GM12878 (cell line): ENCODE measurements around the gene UMAD1. TPM values are rescaled to one million over a fixed set of nuclear protein-coding genes. Genes with fewer than 3 reads are reported as not detected.

ENCODE experiments used
- ATAC-seq: fragments of 200-7000 bp; cut with Tn5 transposase; 3 replicates; pipeline ENCODE4 v1.9.1; 2020; ENCODE audit warnings: mild to moderate bottlenecking, moderate library complexity
- BruUV-seq: library from RNA; stranded (reverse); fragments of 400-500 nt; replicated peaks from 2 replicates; lab custom pipeline; 2021; lab: Mats Ljungman, UMichigan
- CTCF ChIA-PET: fragments of 300-600 bp; sonication (Branson Sonifier 250); formaldehyde crosslinking; extraction: SDS; loops from one replicate; lab custom pipeline; 2021; ENCODE audit warnings: inconsistent platforms; lab: Yijun Ruan, JAX
- POLR2A ChIA-PET: fragments of 350-600 bp; formaldehyde crosslinking; extraction: SDS; loops from one replicate; lab custom pipeline; 2021; ENCODE audit warnings: inconsistent platforms; lab: Charles Lee
- RAD21 ChIA-PET: fragments of 300-600 bp; sonication (Branson Sonifier 250); formaldehyde crosslinking; loops from one replicate; lab custom pipeline; 2023; ENCODE audit warnings: antibody characterized with exemption; ENCODE audit not compliant: unreplicated experiment; lab: Charles Lee
- SMC1A ChIA-PET: fragments of 300-600 bp; sonication (Branson Sonifier 250); formaldehyde crosslinking; loops from one replicate; lab custom pipeline; 2023; ENCODE audit not compliant: unreplicated experiment, uncharacterized antibody; lab: Charles Lee
- DNase-seq: peaks from one replicate; pipeline ENCODE4 v3.0.0-alpha.2; 2011; ENCODE audit warnings: low read depth, low spot score
- FAIRE-seq: peaks from 3 replicates; lab custom pipeline; 2011; peaks lifted over from hg19 to GRCh38; lab: Jason Lieb, UNC
- H2AFZ ChIP-seq: 2 replicates; pipeline ENCODE4 v1.6.0; 2011; ENCODE audit warnings: low read depth, low read length, control low read depth; ENCODE audit not compliant: control insufficient read depth
- H3K27ac ChIP-seq: 2 replicates; pipeline ENCODE4 v1.5.1; 2011; ENCODE audit warnings: control low read depth; ENCODE audit not compliant: control insufficient read depth, insufficient read depth
- H3K27me3 ChIP-seq, 2 experiments: replicated peaks in 1 of 2; 2 replicates each; pipeline versions ENCODE4 v1.6.0 to v1.6.1; 2011; ENCODE audit warnings: low read length in 1 of 2; ENCODE audit not compliant: control insufficient read depth in 2 of 2, insufficient read depth in 2 of 2
- H3K36me3 ChIP-seq, 2 experiments: 2 replicates each; pipeline ENCODE4 v1.5.1; 2011; ENCODE audit warnings: low read length in 1 of 2; ENCODE audit not compliant: control insufficient read depth in 2 of 2, insufficient read depth in 2 of 2
- H3K4me1 ChIP-seq: 2 replicates; pipeline ENCODE4 v1.6.1; 2011; ENCODE audit warnings: mild to moderate bottlenecking, low read length, moderate library complexity, mixed read lengths; ENCODE audit not compliant: control insufficient read depth, insufficient read depth
- H3K4me2 ChIP-seq: 2 replicates; pipeline ENCODE4 v1.6.0; 2011; ENCODE audit warnings: control low read depth; ENCODE audit not compliant: control insufficient read depth, insufficient read depth
- H3K4me3 ChIP-seq: fragments of 200-600 bp; sonication (generic); 2 replicates; pipeline ENCODE4 v1.5.1; 2016
- H3K79me2 ChIP-seq: 2 replicates; pipeline ENCODE4 v1.6.0; 2011; ENCODE audit warnings: low read length; ENCODE audit not compliant: control insufficient read depth, insufficient read depth
- H3K9ac ChIP-seq: 2 replicates; pipeline ENCODE4 v1.8.0; 2011; ENCODE audit warnings: low read length, control low read depth, mixed read lengths; ENCODE audit not compliant: control insufficient read depth, insufficient read depth
- H3K9me3 ChIP-seq: replicated peaks from 3 replicates; pipeline ENCODE4 v1.5.1; 2011; ENCODE audit warnings: mild to moderate bottlenecking, low read length; ENCODE audit not compliant: control insufficient read depth, insufficient read depth
- H4K20me1 ChIP-seq: 2 replicates; pipeline ENCODE4 v1.6.0; 2011; ENCODE audit not compliant: control insufficient read depth, insufficient read depth
- BCLAF1 ChIP-seq: fragments of 450-650 bp; IDR thresholded peaks from 2 replicates; pipeline ENCODE4 v1.6.1; 2017; ENCODE audit warnings: antibody characterized with exemption, mild to moderate bottlenecking, moderate library complexity
- CREM ChIP-seq: IDR thresholded peaks from 2 replicates; pipeline ENCODE4 v1.6.1; 2014; ENCODE audit warnings: antibody characterized with exemption, low read depth
- E2F8 ChIP-seq: fragments of 450-650 bp; IDR thresholded peaks from 2 replicates; pipeline ENCODE4 v1.6.1; 2018; ENCODE audit warnings: mild to moderate bottlenecking, low read depth, moderate library complexity; ENCODE audit not compliant: partially characterized antibody
- WGBS: methylation state at CpG from one replicate; pipeline ENCODE4 v1.1.6; 2016; ENCODE audit warnings: low lambda C conversion rate; ENCODE audit not compliant: insufficient replicate concordance, insufficient coverage; ENCODE audit errors: missing lambda C conversion rate; 5-methylcytosine and 5-hydroxymethylcytosine counted together
- in situ Hi-C: fragments of 300-500 bp; cut with MboI; formaldehyde crosslinking; loops from 9 replicates; pipeline ENCODE4 v1.14.3; 2018; ENCODE audit warnings: mixed read lengths
- intact Hi-C: fragments of 100-400 bp; cut with micrococcal nuclease; formaldehyde crosslinking; loops from one replicate; pipeline ENCODE4 v1.14.2; 2022; ENCODE audit not compliant: unreplicated experiment
- polyA plus RNA-seq, 11 experiments: library from polyadenylated mRNA; depleted of rRNA in 4 of 11; unstranded in 6 of 11; stranded (reverse) in 5 of 11; fragments of >200 nt; fragmentation: Nextera tagmentation in 4 of 11; fragmentation: Illumina TruSeq in 1 of 11; extraction: Ambion mirVana in 4 of 11; extraction: Trizol in 1 of 11; gene quantifications; 1 replicate in 1 of 11; 2 replicates in 10 of 11; pipeline versions ENCODE4 v1.2.1 to v1.2.3, GENCODE V29; 2011 to 2016; ENCODE audit warnings: inconsistent platforms in 2 of 11, missing spikeins in 2 of 11, low read depth in 1 of 11
- total RNA-seq, 4 experiments: library from RNA; depleted of rRNA in 3 of 4; stranded (reverse); fragments of >200 nt in 3 of 4; fragmentation: Illumina TruSeq in 1 of 4; extraction: Trizol in 1 of 4; gene quantifications; 2 replicates each; pipeline versions ENCODE4 v1.2.1 to v1.2.3, GENCODE V29; 2013 to 2021

Gene UMAD1
- total and polyA plus RNA-seq, 10 of the 15 experiments (the other 5 are each of a cell fraction or from before 2014, with no cell fraction given): 6.0 to 28.6 (median 9.3) TPM

- TF ChIP-seq E2F8 (no peak), CREM (no peak)
These were observed 281.3 kb downstream of the UMAD1 start (continued) for GRCh38 chr7:7921830-7922229.

- intact Hi-C loops (no loop called here), in situ Hi-C loops (no loop called here)
- FAIRE-seq (no peak), ATAC-seq (no peak), DNase-seq (no peak)
- H3K27ac ChIP-seq: no peak overlapping the region
- 92% methylated on average over 7 of the region's 7 CpGs for WGBS
- no peaks in the 10 kb centered on the region for H3K27me3 ChIP-seq
- H3K79me2 ChIP-seq: no peaks in the 10 kb centered on the region; the same call in 1 of the 2 replicates
- no peak for TF ChIP-seq BCLAF1
- H3K4me2 ChIP-seq: peak overlapping the region; percentile 67
- H3K4me1 ChIP-seq: peaks cover 50% of the 10 kb centered on the region
- SMC1A ChIA-PET: interaction anchor here (0.6 to 1.0 kb wide), 2 partner anchors 47 to 102 kb away, joined by 3 to 4 read pairs; no protein-coding TSS in a partner anchor
- no peaks in the 10 kb centered on the region for H3K36me3 ChIP-seq
- H2AFZ ChIP-seq: peak overlapping the region; percentile 18
- RAD21 ChIA-PET: interaction anchor here (0.5 to 0.7 kb wide), 2 partner anchors 22 to 241 kb away, joined by 3 read pairs; no protein-coding TSS in a partner anchor
- H3K9me3 ChIP-seq: peaks cover 3% of the 10 kb centered on the region
- H4K20me1 ChIP-seq: no peaks in the 10 kb centered on the region
- H3K4me3 ChIP-seq: no peak overlapping the region
- CTCF ChIA-PET: interaction anchor here (0.6 to 1.2 kb wide), 2 partner anchors 40 to 158 kb away, joined by 3 read pairs; no protein-coding TSS in a partner anchor
- POLR2A ChIA-PET: no interaction called here
- no TSS peak for BruUV-seq
- H3K9ac ChIP-seq: no peak overlapping the region
These were observed 282.3 kb downstream of the UMAD1 start for GRCh38 chr7:7922684-7923385.
